Kidney capillary endothelial cell (primary cell): Measurements from ENCODE around the gene PPP1R16B.

Experiments
- DNase-seq: peaks from one replicate; pipeline ENCODE4 v3.0.0-alpha.2; 2018; ENCODE audit warnings: low spot score

The PPP1R16B gene

GRCh38 chr20:38805502-38805957 is at the start of gene PPP1R16B:
TSS of gene PPP1R16B (plus strand) at chr20:38805697. CDS start at chr20:38835926, 30,229 bp downstream.
- DNase-seq, result peak; percentile 32

- peak; percentile 81 for DNase-seq
Measured at GRCh38 chr20:38757145-38757775, 48.2 kb upstream of the PPP1R16B start.

- no peak for DNase-seq
Measured at GRCh38 chr20:38759106-38759505, 46.4 kb upstream of the PPP1R16B start.

- no peak for DNase-seq
Measured at GRCh38 chr20:38760978-38761377, 44.5 kb upstream of the PPP1R16B start.

- no peak for DNase-seq
Measured at GRCh38 chr20:38762174-38762573, 43.3 kb upstream of the PPP1R16B start.

GRCh38 chr20:38763616-38764015 is 41.9 kb upstream of the PPP1R16B start:
- DNase-seq, result no peak

GRCh38 chr20:38764567-38765318 is 40.8 kb upstream of the PPP1R16B start:
- peak; percentile 61 for DNase-seq

GRCh38 chr20:38766071-38766470 is 39.4 kb upstream of the PPP1R16B start:
- no peak for DNase-seq

GRCh38 chr20:38769376-38770295 is 35.9 kb upstream of the PPP1R16B start:
- DNase-seq, result no peak

GRCh38 chr20:38770546-38770945 is 35.0 kb upstream of the PPP1R16B start:
- no peak for DNase-seq

GRCh38 chr20:38770970-38771369 is 34.5 kb upstream of the PPP1R16B start:
- no peak for DNase-seq

- DNase-seq, result no peak
Measured at GRCh38 chr20:38771621-38772020, 33.9 kb upstream of the PPP1R16B start.

- no peak for DNase-seq
Measured at GRCh38 chr20:38774167-38774566, 31.3 kb upstream of the PPP1R16B start.

GRCh38 chr20:38776363-38776762 is 29.1 kb upstream of the PPP1R16B start:
- DNase-seq, result no peak

GRCh38 chr20:38779247-38780097 is 26.0 kb upstream of the PPP1R16B start:
- DNase-seq, result no peak

- DNase-seq, result no peak
Measured at GRCh38 chr20:38782275-38782674, 23.2 kb upstream of the PPP1R16B start.

GRCh38 chr20:38787870-38788269 is 17.6 kb upstream of the PPP1R16B start:
- DNase-seq, result no peak

- no peak for DNase-seq
Measured at GRCh38 chr20:38789503-38790199, 15.8 kb upstream of the PPP1R16B start.

GRCh38 chr20:38790200-38791053 is 15.1 kb upstream of the PPP1R16B start:
- DNase-seq, result no peak

- no peak for DNase-seq
Measured at GRCh38 chr20:38791291-38791690, 14.2 kb upstream of the PPP1R16B start.
